Measurements from ENCODE around the gene ITPRIP. TPM values are rescaled to one million over a fixed set of nuclear protein-coding genes. Genes with fewer than 3 reads are reported as not detected.
A peak's percentile ranks its signal among the peaks of the same experiment; 100 is the strongest.

Gene ITPRIP
- polyA plus RNA-seq, 1 experiment: 18.8 TPM

DNA sequence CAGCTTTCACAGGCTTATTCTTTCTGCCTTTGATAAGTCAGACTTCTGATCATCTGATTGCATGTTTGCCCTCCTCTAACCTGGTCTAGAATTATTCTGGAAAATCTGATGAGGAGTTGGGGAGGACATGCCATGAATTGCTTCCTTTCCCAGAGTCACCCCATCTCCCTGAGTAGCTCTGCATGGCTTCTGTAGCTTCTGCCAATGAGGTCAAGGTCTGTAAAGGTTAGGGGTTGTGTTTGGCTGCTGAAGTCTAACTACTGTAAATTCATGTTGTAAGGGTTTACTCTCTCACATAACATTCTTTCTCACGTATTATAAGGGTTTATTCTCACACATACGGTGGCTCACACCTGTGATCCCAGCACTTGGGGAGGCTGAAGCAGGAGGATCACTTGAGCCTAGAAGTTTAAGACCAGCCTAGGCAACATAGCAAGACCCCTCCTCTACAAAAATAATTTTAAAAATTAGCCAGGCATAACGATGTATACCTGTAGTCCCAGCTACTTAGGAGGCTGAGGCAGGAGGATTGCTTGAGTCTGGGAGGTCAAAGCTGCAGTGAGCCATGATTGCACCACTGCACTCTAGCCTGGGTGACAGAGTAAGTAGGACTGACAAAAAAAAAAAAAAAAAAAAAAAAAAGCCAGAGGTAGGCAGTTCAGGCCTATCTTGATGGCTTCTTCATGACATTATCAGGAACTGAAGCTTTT is 58.6 kb downstream of the ITPRIP start:
- ChIA-PET POLR2A (no interaction called here), CTCF (interaction anchor here (0.6 to 12.7 kb wide), 5 partner anchors 12 to 115 kb away, joined by 3 to 292 read pairs (median 3); partner anchors contain the start of gene CFAP58)
- TF ChIP-seq, protein P1, sequence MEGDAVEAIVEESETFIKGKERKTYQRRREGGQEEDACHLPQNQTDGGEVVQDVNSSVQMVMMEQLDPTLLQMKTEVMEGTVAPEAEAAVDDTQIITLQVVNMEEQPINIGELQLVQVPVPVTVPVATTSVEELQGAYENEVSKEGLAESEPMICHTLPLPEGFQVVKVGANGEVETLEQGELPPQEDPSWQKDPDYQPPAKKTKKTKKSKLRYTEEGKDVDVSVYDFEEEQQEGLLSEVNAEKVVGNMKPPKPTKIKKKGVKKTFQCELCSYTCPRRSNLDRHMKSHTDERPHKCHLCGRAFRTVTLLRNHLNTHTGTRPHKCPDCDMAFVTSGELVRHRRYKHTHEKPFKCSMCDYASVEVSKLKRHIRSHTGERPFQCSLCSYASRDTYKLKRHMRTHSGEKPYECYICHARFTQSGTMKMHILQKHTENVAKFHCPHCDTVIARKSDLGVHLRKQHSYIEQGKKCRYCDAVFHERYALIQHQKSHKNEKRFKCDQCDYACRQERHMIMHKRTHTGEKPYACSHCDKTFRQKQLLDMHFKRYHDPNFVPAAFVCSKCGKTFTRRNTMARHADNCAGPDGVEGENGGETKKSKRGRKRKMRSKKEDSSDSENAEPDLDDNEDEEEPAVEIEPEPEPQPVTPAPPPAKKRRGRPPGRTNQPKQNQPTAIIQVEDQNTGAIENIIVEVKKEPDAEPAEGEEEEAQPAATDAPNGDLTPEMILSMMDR (IDR thresholded peaks at IDR 0.05; ENCODE audit: low read depth, low read length): no peak
- H3K9me3 ChIP-seq (ENCODE audit: control insufficient read depth, insufficient read depth, low read length): no peaks in the 10 kb centered on the region; the same call in 1 of the 2 replicates
- no peak overlapping the region for H3K27ac ChIP-seq (ENCODE audit: low read depth, low read length)
- no peak overlapping the region for H3K4me3 ChIP-seq (ENCODE audit: low read depth, low read length)
- no peak for DNase-seq (ENCODE audit: low read depth, low spot score)
- peaks cover 2% of the 10 kb centered on the region for H3K27me3 ChIP-seq (ENCODE audit: control insufficient read depth, insufficient read depth, low read length)

DNA sequence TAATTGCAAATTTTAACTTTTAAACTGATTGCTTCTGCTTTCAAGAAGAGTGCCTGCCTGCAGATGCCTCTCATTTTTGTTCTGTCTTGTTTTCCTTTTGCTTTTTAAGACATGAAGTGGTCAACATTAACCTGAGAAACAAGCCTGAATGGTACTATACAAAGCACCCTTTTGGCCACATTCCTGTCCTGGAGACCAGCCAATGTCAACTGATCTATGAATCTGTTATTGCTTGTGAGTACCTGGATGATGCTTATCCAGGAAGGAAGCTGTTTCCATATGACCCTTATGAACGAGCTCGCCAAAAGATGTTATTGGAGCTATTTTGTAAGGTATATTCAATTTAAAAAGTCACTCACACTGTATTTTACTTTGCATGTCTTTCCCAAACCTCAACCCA is 60.5 kb downstream of the ITPRIP start:
- Histone ChIP-seq H3K9me3 (ENCODE audit: control insufficient read depth, insufficient read depth, low read length) (no peaks in the 10 kb centered on the region; the same call in 1 of the 2 replicates), H3K27ac (ENCODE audit: low read depth, low read length) (no peak overlapping the region), H3K27me3 (ENCODE audit: control insufficient read depth, insufficient read depth, low read length) (peaks cover 2% of the 10 kb centered on the region), H3K4me3 (ENCODE audit: low read depth, low read length) (no peak overlapping the region)
- CTCF ChIA-PET: interaction anchor here (0.9 to 12.7 kb wide), 2 partner anchors 14 to 72 kb away, joined by 3 to 292 read pairs; no protein-coding TSS in a partner anchor
- DNase-seq (ENCODE audit: low read depth, low spot score): no peak
- TF ChIP-seq, protein P1 (IDR thresholded peaks at IDR 0.05; ENCODE audit: low read depth, low read length): no peak
- POLR2A ChIA-PET: no interaction called here

DNA sequence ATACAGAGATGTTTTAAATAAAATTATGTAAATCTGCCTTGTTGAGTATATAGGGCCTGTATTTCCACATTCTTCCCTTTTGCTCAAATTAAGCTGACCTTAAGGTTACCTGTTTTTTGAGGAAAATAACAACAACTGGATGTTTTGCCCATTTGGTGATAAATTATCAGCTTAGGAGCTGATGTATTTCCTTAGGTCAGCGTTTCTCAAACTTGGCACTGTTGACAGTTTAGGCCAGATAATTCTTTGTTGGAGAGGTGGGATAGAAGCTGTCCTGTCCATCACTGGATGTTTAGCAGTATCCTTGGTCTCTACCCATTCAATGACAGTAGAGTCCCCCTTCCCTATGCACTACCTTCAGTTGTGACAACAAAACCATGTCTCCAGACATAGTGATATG is 62.1 kb downstream of the ITPRIP start:
- ChIA-PET POLR2A (no interaction called here), CTCF (interaction anchor here (0.7 to 12.7 kb wide), 9 partner anchors 9 to 388 kb away, joined by 3 to 292 read pairs (median 39); partner anchors contain the start of genes CFAP58 and GSTO1)

DNA sequence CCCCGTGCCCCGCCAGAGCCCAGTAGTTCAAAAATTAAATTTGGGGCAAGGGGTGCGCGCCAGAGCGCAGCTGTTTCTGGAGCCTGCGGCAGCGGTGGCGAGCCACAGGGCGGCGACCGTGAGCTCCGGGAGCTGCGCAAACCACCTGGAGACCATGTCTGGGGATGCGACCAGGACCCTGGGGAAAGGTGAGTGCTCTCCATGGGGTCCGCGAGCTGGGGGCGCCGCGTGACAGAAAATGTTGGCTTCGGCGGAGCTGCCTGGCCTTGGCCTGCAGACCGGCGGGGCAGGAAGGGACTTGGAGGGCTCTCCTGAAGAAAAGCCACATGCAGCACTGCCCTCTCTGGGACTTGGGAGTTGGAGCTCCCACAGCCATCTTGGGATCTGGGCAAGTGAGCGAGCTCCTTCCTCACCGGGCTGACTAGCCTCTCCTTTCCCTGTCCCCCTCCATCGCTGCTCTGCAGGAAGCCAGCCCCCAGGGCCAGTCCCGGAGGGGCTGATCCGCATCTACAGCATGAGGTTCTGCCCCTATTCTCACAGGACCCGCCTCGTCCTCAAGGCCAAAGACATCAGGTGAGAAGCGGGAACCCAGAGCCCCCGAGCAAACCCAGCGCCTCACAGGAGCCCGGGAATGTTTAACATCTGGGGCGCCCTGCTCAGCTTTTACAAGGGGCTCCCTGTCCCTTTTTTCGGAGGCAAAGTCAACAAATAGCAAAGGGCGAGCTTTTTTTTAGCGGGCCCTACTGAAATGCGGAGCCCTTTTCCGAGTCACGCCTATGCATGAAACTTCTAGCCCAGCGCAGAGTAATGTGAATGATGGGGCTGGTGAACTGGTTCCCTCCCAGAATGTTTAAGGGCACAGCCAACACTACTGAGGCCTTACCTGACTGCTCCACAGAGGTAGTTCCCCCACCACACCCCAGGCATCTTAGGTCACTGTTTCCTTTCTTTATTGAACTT is 63.2 kb downstream of the ITPRIP start:
- Histone ChIP-seq H3K4me3 (ENCODE audit: low read depth, low read length) (peak overlapping the region; percentile 32), H3K27ac (ENCODE audit: low read depth, low read length) (no peak overlapping the region), H3K27me3 (ENCODE audit: control insufficient read depth, insufficient read depth, low read length) (peaks cover 2% of the 10 kb centered on the region), H3K9me3 (ENCODE audit: control insufficient read depth, insufficient read depth, low read length) (peaks cover 1% of the 10 kb centered on the region; the same call in 1 of the 2 replicates)
- TF ChIP-seq, protein P1 (IDR thresholded peaks at IDR 0.05; ENCODE audit: low read depth, low read length): peak; percentile 84
- CTCF ChIA-PET: interaction anchor here (0.5 to 12.7 kb wide), 36 partner anchors 9 to 557 kb away, joined by 3 to 292 read pairs (median 6); partner anchors contain the start of genes CFAP43, CFAP58, GSTO1 and ITPRIP
- POLR2A ChIA-PET: interaction anchor here (0.6 to 2.7 kb wide), 6 partner anchors 9 to 387 kb away, joined by 3 to 13 read pairs (median 5); partner anchors contain the start of genes GSTO1 and ITPRIP
- DNase-seq (ENCODE audit: low read depth, low spot score): no peak

More for the DNA sequence above, 62.1 kb downstream of the ITPRIP start:
- DNase-seq (ENCODE audit: low read depth, low spot score): no peak
- Histone ChIP-seq H3K4me3 (ENCODE audit: low read depth, low read length) (no peak overlapping the region), H3K27me3 (ENCODE audit: control insufficient read depth, insufficient read depth, low read length) (peaks cover 2% of the 10 kb centered on the region), H3K9me3 (ENCODE audit: control insufficient read depth, insufficient read depth, low read length) (no peaks in the 10 kb centered on the region; the same call in 1 of the 2 replicates), H3K27ac (ENCODE audit: low read depth, low read length) (no peak overlapping the region)
- TF ChIP-seq, protein P1 (IDR thresholded peaks at IDR 0.05; ENCODE audit: low read depth, low read length): no peak
